HG03139 (cell line): ENCODE measurements around the gene APBA1.

Experiments
- ATAC-seq: cut with Tn5 transposase; IDR thresholded peaks from one replicate; pipeline ENCODE4 v1.9.1; 2021; ENCODE audit not compliant: unreplicated experiment

The APBA1 gene

GRCh38 chr9:69483886-69484422 is 188.2 kb downstream of the APBA1 start:
- ATAC-seq: no peak

GRCh38 chr9:69476797-69477196 is 195.4 kb downstream of the APBA1 start:
- no peak for ATAC-seq

- ATAC-seq: no peak
These were observed 196.2 kb downstream of the APBA1 start for GRCh38 chr9:69476016-69476415.

- ATAC-seq: no peak
These were observed 197.3 kb downstream of the APBA1 start for GRCh38 chr9:69474821-69475220.

- ATAC-seq: no peak
These were observed 200.0 kb downstream of the APBA1 start for GRCh38 chr9:69472101-69472620.

- no peak for ATAC-seq
These were observed 200.7 kb downstream of the APBA1 start for GRCh38 chr9:69471433-69471832.

- ATAC-seq: no peak
These were observed 201.8 kb downstream of the APBA1 start for GRCh38 chr9:69470186-69470977.

GRCh38 chr9:69469136-69469535 is 203.0 kb downstream of the APBA1 start:
- ATAC-seq: no peak

- ATAC-seq: no peak
These were observed 203.8 kb downstream of the APBA1 start for GRCh38 chr9:69468380-69468779.

- ATAC-seq: no peak
These were observed 206.0 kb downstream of the APBA1 start for GRCh38 chr9:69466151-69466550.

- ATAC-seq: no peak
These were observed 206.7 kb downstream of the APBA1 start for GRCh38 chr9:69465473-69465872.

GRCh38 chr9:69463497-69464068 is 208.6 kb downstream of the APBA1 start:
- no peak for ATAC-seq

GRCh38 chr9:69462394-69462793 is 209.8 kb downstream of the APBA1 start:
- no peak for ATAC-seq

GRCh38 chr9:69461103-69461887 is 210.9 kb downstream of the APBA1 start:
- ATAC-seq: no peak

- no peak for ATAC-seq
These were observed 212.2 kb downstream of the APBA1 start for GRCh38 chr9:69460012-69460411.

GRCh38 chr9:69458176-69458575 is 214.0 kb downstream of the APBA1 start:
- no peak for ATAC-seq

GRCh38 chr9:69456201-69456600 is 216.0 kb downstream of the APBA1 start:
- ATAC-seq: no peak

GRCh38 chr9:69455311-69455710 is 216.9 kb downstream of the APBA1 start:
- ATAC-seq: no peak

- ATAC-seq: no peak
These were observed 217.8 kb downstream of the APBA1 start for GRCh38 chr9:69454321-69454720.

GRCh38 chr9:69453746-69454145 is 218.4 kb downstream of the APBA1 start:
- ATAC-seq: no peak

GRCh38 chr9:69452110-69452782 is 219.9 kb downstream of the APBA1 start:
- no peak for ATAC-seq
